ENCODE measurements around the gene NUDT12. TPM values are rescaled to one million over a fixed set of nuclear protein-coding genes. Genes with fewer than 3 reads are reported as not detected.

The NUDT12 gene
- polyA plus RNA-seq, 3 donors = 0.08 to 1.1 (median 0.11) TPM

GRCh38 chr5:103571730-103572129, 9.1 kb upstream of the NUDT12 start:
- Mint-ChIP-seq H3K36me3 (no peaks in the 10 kb centered on the region), H3K4me3 (no peak overlapping the region), H3K4me1 (no peaks in the 10 kb centered on the region), H3K27ac (no peak overlapping the region), H3K9me3 (peaks cover 0 to 8% (median 0%) of the 10 kb centered on the region in 7 donors), H3K27me3 (ENCODE audit: low read depth in 3 of 3) (peaks cover 1 to 5% (median 2%) of the 10 kb centered on the region in 3 donors)
- intact Hi-C loops (cut with micrococcal nuclease) = no loop called here
- H3K4me2 ChIP-seq (replicated peaks; ENCODE audit: extremely low read depth, low read length, poor library complexity, severe bottlenecking) = no peak overlapping the region
- TF ChIP-seq CTCF (IDR thresholded peaks at IDR 0.05) = no peak
- H3K9ac ChIP-seq (ENCODE audit: insufficient read depth, low read length, poor library complexity, severe bottlenecking) = no peak overlapping the region
- H3K36me3 ChIP-seq (replicated peaks in 1 of 2; ENCODE audit: control insufficient read depth in 1 of 2, insufficient read depth in 2 of 2, low read length in 2 of 2) = no peaks in the 10 kb centered on the region
- H3K9me3 ChIP-seq (replicated peaks in 1 of 2; ENCODE audit: control insufficient read depth in 1 of 2, insufficient read depth in 1 of 2, low read length in 2 of 2) = no peaks in the 10 kb centered on the region
- no peaks in the 10 kb centered on the region for H4K20me1 ChIP-seq (ENCODE audit: insufficient read depth, low read length)
- H2AFZ ChIP-seq (ENCODE audit: insufficient read depth, low read depth, low read length, poor library complexity, severe bottlenecking) = no peak overlapping the region
- no peak overlapping the region for H3K4me3 ChIP-seq (replicated peaks in 1 of 3; ENCODE audit: low read depth in 2 of 3, low read length in 3 of 3)
- no peak for DNase-seq
- WGBS (ENCODE audit: insufficient coverage) = 96% methylated on average over 7 of the region's 13 CpGs
- no peaks in the 10 kb centered on the region for H3K79me2 ChIP-seq (ENCODE audit: insufficient read depth, low read length)
- H3K27ac ChIP-seq (ENCODE audit: low read depth in 1 of 2, low read length in 2 of 2) = no peak overlapping the region
- no peaks in the 10 kb centered on the region for H3K4me1 ChIP-seq (ENCODE audit: control insufficient read depth in 1 of 2, insufficient read depth in 2 of 2, low read length in 2 of 2)
- H3K27me3 ChIP-seq (ENCODE audit: control insufficient read depth in 2 of 2, insufficient read depth in 2 of 2, low read length in 2 of 2) = no peaks in the 10 kb centered on the region

- WGBS (ENCODE audit: insufficient coverage) = 75% methylated on average over 1 of the region's 3 CpGs
- no peak overlapping the region for H3K4me2 ChIP-seq (replicated peaks; ENCODE audit: extremely low read depth, low read length, poor library complexity, severe bottlenecking)
- H3K4me1 ChIP-seq (ENCODE audit: control insufficient read depth in 1 of 2, insufficient read depth in 2 of 2, low read length in 2 of 2) = no peaks in the 10 kb centered on the region
- no peak overlapping the region for H3K4me3 ChIP-seq (replicated peaks in 1 of 3; ENCODE audit: low read depth in 2 of 3, low read length in 3 of 3)
- peaks cover 1 to 8% (median 2%) of the 10 kb centered on the region in 3 donors for H3K27me3 Mint-ChIP-seq (ENCODE audit: low read depth in 3 of 3)
- H3K4me1 Mint-ChIP-seq = no peaks in the 10 kb centered on the region
- intact Hi-C loops (cut with micrococcal nuclease) = no loop called here
- H3K27ac ChIP-seq (ENCODE audit: low read depth in 1 of 2, low read length in 2 of 2) = no peak overlapping the region
- H3K9me3 ChIP-seq (replicated peaks in 1 of 2; ENCODE audit: control insufficient read depth in 1 of 2, insufficient read depth in 1 of 2, low read length in 2 of 2) = no peaks in the 10 kb centered on the region
- no peak overlapping the region for H3K4me3 Mint-ChIP-seq
- no peak overlapping the region for H2AFZ ChIP-seq (ENCODE audit: insufficient read depth, low read depth, low read length, poor library complexity, severe bottlenecking)
- no peaks in the 10 kb centered on the region for H3K36me3 ChIP-seq (replicated peaks in 1 of 2; ENCODE audit: control insufficient read depth in 1 of 2, insufficient read depth in 2 of 2, low read length in 2 of 2)
- H4K20me1 ChIP-seq (ENCODE audit: insufficient read depth, low read length) = no peaks in the 10 kb centered on the region
- H3K27me3 ChIP-seq (ENCODE audit: control insufficient read depth in 2 of 2, insufficient read depth in 2 of 2, low read length in 2 of 2) = no peaks in the 10 kb centered on the region
- no peak for TF ChIP-seq CTCF (IDR thresholded peaks at IDR 0.05)
- H3K27ac Mint-ChIP-seq = no peak overlapping the region
- no peaks in the 10 kb centered on the region for H3K36me3 Mint-ChIP-seq
- DNase-seq = no peak
- H3K79me2 ChIP-seq (ENCODE audit: insufficient read depth, low read length) = no peaks in the 10 kb centered on the region
- H3K9ac ChIP-seq (ENCODE audit: insufficient read depth, low read length, poor library complexity, severe bottlenecking) = no peak overlapping the region
- H3K9me3 Mint-ChIP-seq = peaks cover 0 to 8% (median 2%) of the 10 kb centered on the region in 7 donors
These were observed 6.9 kb upstream of the NUDT12 start for GRCh38 chr5:103569313-103570060.

Data from CD14-positive monocyte (primary cell).